ENCODE results near the gene RAD1. TPM values are rescaled to one million over a fixed set of nuclear protein-coding genes. Genes with fewer than 3 reads are reported as not detected.

The RAD1 gene
- total RNA-seq, 1 donor from 2014 or later, result 23.7 TPM

- intact Hi-C loops (cut with micrococcal nuclease), result no loop called here
These were observed 39.0 kb downstream of the RAD1 start for GRCh38 chr5:34876275-34876674.

DNA sequence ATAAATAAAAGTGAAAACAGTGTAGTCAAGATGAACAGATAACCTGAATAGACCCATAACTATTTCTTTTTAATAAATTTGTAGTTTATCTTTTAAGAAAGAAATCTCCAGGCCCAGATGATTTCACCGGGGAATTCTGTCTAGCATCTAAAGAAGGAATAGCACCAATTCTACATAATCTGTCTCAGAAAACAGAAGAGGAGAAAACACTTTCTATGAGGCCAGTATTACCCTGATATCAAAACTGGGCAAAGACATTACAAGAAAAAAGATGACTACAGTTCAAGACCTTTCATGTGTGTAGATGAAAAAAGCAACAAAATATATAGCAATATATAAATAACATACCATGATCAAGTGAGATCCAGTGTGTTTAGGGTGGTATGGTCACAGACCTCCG is 44.9 kb downstream of the RAD1 start:
- intact Hi-C loops (cut with micrococcal nuclease), result no loop called here

More at GRCh38 chr5:34876275-34876674, 39.0 kb downstream of the RAD1 start:
- DNase-seq (no peak), ATAC-seq (no peak)

GRCh38 chr5:34869256-34869655 is 46.0 kb downstream of the RAD1 start:
- ATAC-seq (no peak), DNase-seq (no peak)
- intact Hi-C loops (cut with micrococcal nuclease), result no loop called here

More for the DNA sequence above, 44.9 kb downstream of the RAD1 start:
- DNase-seq, result no peak
- no peak for ATAC-seq

DNA sequence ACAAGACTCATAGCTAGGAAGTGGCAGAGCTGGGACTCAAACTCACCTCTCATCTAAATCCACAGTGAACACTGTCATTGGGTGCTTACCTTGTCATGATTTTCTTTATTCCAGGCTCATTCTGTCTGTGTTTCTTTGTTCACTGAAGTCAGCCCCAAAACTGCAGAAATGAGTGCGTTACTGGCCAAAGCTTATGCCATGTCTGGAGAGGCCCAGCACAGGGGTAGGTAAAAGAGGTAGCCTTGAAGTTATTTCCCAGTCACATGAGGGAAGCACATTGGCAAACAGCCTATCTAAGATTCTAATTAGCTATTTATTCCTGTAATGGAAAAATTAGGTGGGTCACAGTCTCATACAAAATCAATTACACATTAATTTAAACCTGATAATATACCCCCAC is 46.5 kb downstream of the RAD1 start:
- no peak for ATAC-seq
- intact Hi-C loops (cut with micrococcal nuclease), result no loop called here

DNA sequence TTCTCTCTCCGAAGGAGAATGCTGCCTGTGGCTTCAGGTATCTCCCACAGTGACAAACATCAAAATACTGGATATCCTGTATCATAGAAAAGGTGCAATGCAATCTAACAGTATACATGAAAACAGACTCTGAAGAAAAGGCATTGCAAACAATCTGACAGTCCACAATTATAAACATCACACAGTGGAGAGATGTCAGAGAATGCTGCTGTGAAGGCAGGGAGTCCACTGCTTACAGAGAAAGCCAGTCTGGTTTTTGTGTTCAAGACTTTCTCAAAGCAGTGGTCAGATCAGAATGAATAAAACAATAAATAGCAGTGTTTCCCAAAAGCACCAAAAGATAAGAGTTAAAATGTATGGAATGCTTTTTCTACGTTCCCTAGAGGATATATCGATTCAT is 47.6 kb downstream of the RAD1 start:
- DNase-seq (no peak), ATAC-seq (no peak)
- intact Hi-C loops (cut with micrococcal nuclease), result no loop called here

More for the DNA sequence above, 46.5 kb downstream of the RAD1 start:
- DNase-seq, result no peak

DNA sequence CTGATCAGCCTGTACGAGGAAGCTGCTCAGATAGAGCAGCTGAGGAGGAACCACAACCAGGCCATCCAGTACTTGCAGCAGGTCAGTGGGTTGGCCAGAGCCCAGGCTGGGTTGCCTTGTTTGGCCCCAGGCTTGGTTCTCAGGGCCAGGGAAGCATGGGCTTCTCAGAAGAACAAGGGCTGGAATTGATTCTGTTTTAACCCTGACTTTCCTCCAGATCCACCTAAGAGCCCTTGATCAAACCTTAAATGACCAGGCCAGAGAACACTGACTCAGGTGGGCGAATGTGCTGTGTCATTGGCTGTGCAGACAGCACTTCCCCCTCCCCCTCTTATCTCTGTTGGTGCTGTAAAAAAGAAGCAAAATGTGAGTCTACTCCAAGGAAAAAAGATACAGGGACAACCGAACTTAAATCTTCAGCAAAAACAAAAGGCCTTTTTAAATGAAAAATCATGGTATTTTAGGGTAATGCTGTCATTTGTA is 48.3 kb downstream of the RAD1 start:
- no peak for ATAC-seq
- peak; percentile 28 for DNase-seq
- intact Hi-C loops (cut with micrococcal nuclease), result no loop called here

GRCh38 chr5:34865091-34865490 is 50.2 kb downstream of the RAD1 start:
- no peak for ATAC-seq
- intact Hi-C loops (cut with micrococcal nuclease), result no loop called here
- no peak for DNase-seq

DNA sequence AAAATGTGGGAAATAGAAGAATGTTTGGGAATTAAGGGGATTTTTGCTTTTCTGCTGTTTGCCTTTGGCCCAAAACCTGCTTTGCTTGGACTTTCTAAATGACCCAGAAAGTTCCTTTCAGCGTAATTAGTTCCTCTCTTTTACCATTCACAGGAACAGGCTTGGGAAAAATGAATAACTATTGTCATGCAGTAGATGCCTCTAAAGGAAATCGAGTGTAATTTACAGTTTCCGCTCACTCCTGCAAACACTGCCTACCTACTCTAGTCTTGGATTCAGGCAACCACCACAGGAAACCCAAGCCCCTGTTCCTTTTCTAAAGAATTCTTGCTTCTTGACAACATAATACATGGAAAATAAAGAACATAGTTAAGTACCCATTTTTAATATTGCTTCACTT is 51.4 kb downstream of the RAD1 start:
- ATAC-seq, result no peak
- DNase-seq, result no peak
- intact Hi-C loops (cut with micrococcal nuclease), result no loop called here

GRCh38 chr5:34859253-34859652 is 56.1 kb downstream of the RAD1 start:
- DNase-seq, result no peak
- ATAC-seq, result no peak
- intact Hi-C loops (cut with micrococcal nuclease), result no loop called here

DNA sequence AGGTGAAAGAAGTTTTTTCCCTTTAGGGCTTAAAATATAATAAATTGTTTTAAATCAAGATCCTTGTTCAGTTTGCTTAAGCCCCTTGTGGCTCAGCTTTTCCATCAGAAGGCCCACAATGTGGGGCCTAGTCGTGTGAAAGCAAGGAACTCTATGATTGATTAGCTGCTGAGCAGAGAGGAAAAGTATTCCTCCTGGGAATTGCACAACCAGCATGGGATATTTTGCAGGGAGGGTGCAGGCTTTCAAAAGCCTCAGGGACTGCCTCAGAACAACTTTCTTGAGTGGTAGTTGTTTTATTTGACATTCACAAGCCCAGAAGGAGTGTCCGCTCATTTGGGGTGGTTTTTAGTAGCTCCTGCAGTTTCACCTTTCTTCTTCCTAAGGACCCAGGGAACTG is 56.5 kb downstream of the RAD1 start:
- no peak for DNase-seq
- intact Hi-C loops (cut with micrococcal nuclease), result no loop called here
- no peak for ATAC-seq

DNA sequence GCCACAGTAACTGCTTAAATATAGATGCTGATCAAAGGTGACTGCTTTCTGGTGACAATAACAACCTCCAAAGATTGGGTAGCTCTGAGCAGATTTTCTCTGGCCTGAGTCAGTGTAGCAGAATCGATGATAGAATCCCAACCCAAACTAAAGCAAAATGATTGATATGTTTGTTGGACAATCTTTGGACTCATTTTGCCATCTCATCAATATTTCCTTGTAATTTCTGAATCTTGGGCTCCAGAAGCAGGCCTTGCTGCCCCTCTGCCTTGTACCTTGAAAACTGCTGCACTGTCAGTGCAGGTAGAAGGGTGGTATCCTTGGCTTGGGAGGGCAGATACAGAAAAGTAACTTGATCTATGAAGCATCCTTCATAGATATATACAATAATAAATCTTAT is 57.4 kb downstream of the RAD1 start:
- intact Hi-C loops (cut with micrococcal nuclease), result no loop called here
- ATAC-seq (no peak), DNase-seq (no peak)

- ATAC-seq (no peak), DNase-seq (no peak)
- intact Hi-C loops (cut with micrococcal nuclease), result no loop called here
These were observed 58.1 kb downstream of the RAD1 start for GRCh38 chr5:34857161-34857560.

Other genes with a start within 250 kb of the RAD1 start
- not detected for gene TTC23L, start 76.3 kb downstream of the RAD1 start, total RNA-seq
- 10.5 TPM for gene BRIX1, start 207 bp upstream of the RAD1 start, total RNA-seq
- gene DNAJC21, start 14.1 kb upstream of the RAD1 start, total RNA-seq, result 54.8 TPM
- gene AGXT2, start 132.4 kb upstream of the RAD1 start, total RNA-seq, result not detected

Data from left ventricle myocardium superior (tissue), 1 donor.